C4-2B (cell line): Measurements from ENCODE around the gene SGMS2.
"Not testable (repeated sequence)": the region's sequence is repeated elsewhere in the genome, so short reads cannot be mapped to it uniquely, and the experiment has no call there.

Source experiments
- H3K27ac ChIP-seq: fragments of 450-650 bp; 2 replicates; pipeline ENCODE4 v1.5.1; 2017
- ZFX ChIP-seq: fragments of 450-650 bp; IDR thresholded peaks from 2 replicates; pipeline ENCODE4 v1.6.1; 2017
- TF ChIP-seq, protein P1 (sequence below): fragments of 450-650 bp; conservative IDR thresholded peaks from 2 replicates; pipeline ENCODE4 v1.5.1; 2017; ENCODE audit warnings: mild to moderate bottlenecking

Gene SGMS2

GRCh38 chr4:107896646-107897045 lies 71.9 kb downstream of the SGMS2 start:
- TF ChIP-seq ZFX = no peak
- TF ChIP-seq, protein P1, sequence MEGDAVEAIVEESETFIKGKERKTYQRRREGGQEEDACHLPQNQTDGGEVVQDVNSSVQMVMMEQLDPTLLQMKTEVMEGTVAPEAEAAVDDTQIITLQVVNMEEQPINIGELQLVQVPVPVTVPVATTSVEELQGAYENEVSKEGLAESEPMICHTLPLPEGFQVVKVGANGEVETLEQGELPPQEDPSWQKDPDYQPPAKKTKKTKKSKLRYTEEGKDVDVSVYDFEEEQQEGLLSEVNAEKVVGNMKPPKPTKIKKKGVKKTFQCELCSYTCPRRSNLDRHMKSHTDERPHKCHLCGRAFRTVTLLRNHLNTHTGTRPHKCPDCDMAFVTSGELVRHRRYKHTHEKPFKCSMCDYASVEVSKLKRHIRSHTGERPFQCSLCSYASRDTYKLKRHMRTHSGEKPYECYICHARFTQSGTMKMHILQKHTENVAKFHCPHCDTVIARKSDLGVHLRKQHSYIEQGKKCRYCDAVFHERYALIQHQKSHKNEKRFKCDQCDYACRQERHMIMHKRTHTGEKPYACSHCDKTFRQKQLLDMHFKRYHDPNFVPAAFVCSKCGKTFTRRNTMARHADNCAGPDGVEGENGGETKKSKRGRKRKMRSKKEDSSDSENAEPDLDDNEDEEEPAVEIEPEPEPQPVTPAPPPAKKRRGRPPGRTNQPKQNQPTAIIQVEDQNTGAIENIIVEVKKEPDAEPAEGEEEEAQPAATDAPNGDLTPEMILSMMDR = no peak
- no peak overlapping the region for H3K27ac ChIP-seq

DNA sequence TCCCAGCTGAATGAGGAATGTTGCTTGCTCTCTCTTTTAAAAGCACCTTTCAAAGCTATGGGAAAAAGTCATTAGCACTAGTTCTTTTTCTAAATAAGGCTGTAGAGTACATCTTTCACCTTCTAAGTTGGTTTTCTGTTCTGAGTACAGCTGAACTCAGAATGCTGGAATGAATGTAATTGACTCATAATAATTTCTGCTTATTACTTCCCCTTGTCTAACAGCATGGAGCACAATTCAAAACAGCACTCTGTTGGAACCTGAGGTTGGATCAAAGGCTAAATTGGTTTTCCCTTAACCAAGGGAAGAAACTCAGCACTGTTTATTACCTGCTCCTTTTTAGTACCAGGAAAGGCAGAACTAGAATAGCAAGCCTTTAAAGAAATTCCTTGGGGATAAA lies 73.1 kb downstream of the SGMS2 start:
- TF ChIP-seq, protein P1 = no peak
- TF ChIP-seq ZFX = no peak
- no peak overlapping the region for H3K27ac ChIP-seq

DNA sequence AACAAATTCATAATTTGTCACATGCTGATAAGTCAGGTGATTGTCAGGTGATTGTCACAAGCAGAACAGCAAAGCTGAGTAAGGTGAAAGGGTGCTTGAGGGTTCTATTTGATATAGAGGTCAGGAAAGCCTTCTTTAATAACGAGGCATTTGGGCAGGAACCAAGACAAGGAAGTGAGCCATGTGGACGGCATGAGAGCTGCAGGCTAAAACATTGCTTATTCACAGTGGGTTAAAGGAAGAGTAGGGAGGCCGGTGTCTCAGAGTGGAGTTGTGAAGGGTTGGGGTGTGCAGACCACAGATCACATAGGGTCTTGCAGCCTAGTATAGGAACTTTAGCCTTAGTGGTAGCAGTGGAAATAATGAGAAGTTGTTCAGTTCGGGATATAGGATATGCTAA lies 75.3 kb downstream of the SGMS2 start:
- H3K27ac ChIP-seq = no peak overlapping the region
- TF ChIP-seq, protein P1 = no peak; the same call in 1 of the 2 replicates
- no peak for TF ChIP-seq ZFX

DNA sequence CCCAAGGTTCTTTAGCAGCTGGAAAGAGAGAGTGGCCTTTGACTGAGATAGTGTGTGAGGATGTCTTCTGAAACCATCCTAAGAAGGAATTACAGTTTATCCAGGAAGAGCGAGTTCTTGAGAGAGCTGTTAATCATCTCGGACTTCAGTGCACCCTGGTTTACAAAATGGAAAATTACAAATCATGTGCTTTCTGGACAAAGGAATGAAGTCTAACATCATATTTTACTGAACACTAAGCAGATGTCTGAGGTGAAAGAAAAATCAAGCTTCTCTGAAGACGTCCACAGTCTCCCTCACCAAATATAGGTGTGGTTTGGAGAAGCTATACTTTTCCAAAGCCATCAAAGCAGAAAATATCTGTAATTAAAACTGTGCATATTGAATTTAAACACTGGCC lies 75.8 kb downstream of the SGMS2 start:
- no peak overlapping the region for H3K27ac ChIP-seq
- TF ChIP-seq ZFX = no peak
- TF ChIP-seq, protein P1 = no peak

GRCh38 chr4:107901213-107901934 lies 76.6 kb downstream of the SGMS2 start:
- TF ChIP-seq, protein P1 = no peak
- TF ChIP-seq ZFX = no peak
- H3K27ac ChIP-seq = no peak overlapping the region

- no peak for TF ChIP-seq ZFX
- TF ChIP-seq, protein P1 = no peak
- H3K27ac ChIP-seq = no peak overlapping the region
Observed at GRCh38 chr4:107902715-107903114, 78.0 kb downstream of the SGMS2 start.

- H3K27ac ChIP-seq = not testable (repeated sequence)
Observed at GRCh38 chr4:107905082-107905481, 80.3 kb downstream of the SGMS2 start.
